Panc1 (cell line): ENCODE results near the gene RBL2.

Experiments
- POLR2AphosphoS5 ChIP-seq: IDR thresholded peaks from 2 replicates; pipeline ENCODE4 v1.6.1; 2012; ENCODE audit warnings: mild to moderate bottlenecking, low read depth, low read length, moderate library complexity
- TCF7L2 ChIP-seq: IDR thresholded peaks from 2 replicates; pipeline ENCODE4 v1.6.1; 2011; ENCODE audit warnings: mild to moderate bottlenecking, low read depth, low read length, inconsistent platforms
- TF ChIP-seq, protein P1 (sequence below): fragments of 450-650 bp; IDR thresholded peaks from 2 replicates; pipeline ENCODE4 v1.5.1; 2017; ENCODE audit warnings: mild to moderate bottlenecking
- TF ChIP-seq, protein P2 (sequence below), 2 experiments: IDR thresholded peaks; 2 replicates each; pipeline ENCODE4 v1.6.1; 2011 to 2012; ENCODE audit warnings: low read depth in 2 of 2, control low read depth in 1 of 2, low read length in 1 of 2, mild to moderate bottlenecking in 1 of 2, moderate library complexity in 1 of 2; ENCODE audit not compliant: insufficient read depth in 1 of 2

DNA sequence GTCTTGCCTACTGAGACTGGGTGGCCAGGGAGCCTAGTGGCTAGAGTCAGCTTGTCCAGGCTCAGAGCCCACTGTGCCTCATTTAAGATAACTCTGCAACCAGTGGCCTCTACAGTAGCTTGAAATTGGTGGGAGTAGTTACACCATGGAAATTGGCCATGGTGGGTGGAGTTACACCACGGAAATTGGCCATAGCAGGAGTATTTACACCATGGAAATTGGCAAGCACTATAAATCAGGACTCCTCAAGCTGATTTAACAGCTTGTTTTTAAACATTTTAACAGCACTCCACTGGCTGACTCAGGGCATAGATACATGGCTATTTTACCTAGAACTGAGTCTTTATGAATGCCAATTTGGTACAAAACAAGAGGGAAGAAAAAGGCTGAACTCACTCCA is 96.5 kb downstream of the RBL2 start:
- TF ChIP-seq, protein P1, sequence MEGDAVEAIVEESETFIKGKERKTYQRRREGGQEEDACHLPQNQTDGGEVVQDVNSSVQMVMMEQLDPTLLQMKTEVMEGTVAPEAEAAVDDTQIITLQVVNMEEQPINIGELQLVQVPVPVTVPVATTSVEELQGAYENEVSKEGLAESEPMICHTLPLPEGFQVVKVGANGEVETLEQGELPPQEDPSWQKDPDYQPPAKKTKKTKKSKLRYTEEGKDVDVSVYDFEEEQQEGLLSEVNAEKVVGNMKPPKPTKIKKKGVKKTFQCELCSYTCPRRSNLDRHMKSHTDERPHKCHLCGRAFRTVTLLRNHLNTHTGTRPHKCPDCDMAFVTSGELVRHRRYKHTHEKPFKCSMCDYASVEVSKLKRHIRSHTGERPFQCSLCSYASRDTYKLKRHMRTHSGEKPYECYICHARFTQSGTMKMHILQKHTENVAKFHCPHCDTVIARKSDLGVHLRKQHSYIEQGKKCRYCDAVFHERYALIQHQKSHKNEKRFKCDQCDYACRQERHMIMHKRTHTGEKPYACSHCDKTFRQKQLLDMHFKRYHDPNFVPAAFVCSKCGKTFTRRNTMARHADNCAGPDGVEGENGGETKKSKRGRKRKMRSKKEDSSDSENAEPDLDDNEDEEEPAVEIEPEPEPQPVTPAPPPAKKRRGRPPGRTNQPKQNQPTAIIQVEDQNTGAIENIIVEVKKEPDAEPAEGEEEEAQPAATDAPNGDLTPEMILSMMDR, result no peak
- TF ChIP-seq POLR2AphosphoS5 (no peak), TCF7L2 (no peak)
- TF ChIP-seq, protein P2, sequence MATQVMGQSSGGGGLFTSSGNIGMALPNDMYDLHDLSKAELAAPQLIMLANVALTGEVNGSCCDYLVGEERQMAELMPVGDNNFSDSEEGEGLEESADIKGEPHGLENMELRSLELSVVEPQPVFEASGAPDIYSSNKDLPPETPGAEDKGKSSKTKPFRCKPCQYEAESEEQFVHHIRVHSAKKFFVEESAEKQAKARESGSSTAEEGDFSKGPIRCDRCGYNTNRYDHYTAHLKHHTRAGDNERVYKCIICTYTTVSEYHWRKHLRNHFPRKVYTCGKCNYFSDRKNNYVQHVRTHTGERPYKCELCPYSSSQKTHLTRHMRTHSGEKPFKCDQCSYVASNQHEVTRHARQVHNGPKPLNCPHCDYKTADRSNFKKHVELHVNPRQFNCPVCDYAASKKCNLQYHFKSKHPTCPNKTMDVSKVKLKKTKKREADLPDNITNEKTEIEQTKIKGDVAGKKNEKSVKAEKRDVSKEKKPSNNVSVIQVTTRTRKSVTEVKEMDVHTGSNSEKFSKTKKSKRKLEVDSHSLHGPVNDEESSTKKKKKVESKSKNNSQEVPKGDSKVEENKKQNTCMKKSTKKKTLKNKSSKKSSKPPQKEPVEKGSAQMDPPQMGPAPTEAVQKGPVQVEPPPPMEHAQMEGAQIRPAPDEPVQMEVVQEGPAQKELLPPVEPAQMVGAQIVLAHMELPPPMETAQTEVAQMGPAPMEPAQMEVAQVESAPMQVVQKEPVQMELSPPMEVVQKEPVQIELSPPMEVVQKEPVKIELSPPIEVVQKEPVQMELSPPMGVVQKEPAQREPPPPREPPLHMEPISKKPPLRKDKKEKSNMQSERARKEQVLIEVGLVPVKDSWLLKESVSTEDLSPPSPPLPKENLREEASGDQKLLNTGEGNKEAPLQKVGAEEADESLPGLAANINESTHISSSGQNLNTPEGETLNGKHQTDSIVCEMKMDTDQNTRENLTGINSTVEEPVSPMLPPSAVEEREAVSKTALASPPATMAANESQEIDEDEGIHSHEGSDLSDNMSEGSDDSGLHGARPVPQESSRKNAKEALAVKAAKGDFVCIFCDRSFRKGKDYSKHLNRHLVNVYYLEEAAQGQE (IDR thresholded peaks at IDR 0.05; ENCODE audit: insufficient read depth in 1 of 2, low read depth in 2 of 2, low read length in 1 of 2), result no peak
